ENCODE results near the gene XPO6.

Gene XPO6

DNA sequence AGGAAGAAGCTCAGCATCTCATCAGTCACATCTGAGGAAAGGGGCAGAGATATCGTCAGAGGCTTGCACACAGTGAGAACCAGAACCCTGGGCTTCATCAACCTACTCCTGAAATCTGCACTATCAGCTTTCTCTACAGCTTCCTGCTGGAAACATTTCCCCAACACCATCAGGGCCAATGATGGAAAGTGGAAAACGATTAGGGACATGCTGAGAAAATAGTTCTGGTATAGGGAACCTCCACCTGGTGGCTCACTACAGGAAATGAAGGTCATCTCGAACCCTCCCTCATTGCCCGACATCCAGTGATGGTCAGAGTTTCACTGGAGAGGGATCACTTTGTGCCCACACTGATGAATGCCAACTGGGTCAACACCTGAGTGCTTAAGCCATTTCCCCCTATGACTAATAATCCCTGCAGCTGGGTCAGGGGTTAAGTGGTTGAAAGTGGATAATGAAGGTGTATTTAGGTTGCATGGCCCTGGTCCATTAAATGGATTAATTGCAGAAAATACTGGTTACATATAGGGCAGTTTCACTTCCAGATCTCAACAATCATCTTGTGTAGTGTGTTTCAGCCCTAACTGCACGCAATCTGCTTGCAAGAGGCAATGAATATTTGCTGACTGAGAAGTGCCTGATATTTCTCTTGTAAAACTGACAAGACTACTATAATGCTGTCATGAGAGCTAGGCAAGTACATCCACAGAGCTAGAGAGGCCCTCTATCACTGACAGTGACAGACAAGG lies 105.1 kb downstream of the XPO6 start:
- no peak for DNase-seq

DNA sequence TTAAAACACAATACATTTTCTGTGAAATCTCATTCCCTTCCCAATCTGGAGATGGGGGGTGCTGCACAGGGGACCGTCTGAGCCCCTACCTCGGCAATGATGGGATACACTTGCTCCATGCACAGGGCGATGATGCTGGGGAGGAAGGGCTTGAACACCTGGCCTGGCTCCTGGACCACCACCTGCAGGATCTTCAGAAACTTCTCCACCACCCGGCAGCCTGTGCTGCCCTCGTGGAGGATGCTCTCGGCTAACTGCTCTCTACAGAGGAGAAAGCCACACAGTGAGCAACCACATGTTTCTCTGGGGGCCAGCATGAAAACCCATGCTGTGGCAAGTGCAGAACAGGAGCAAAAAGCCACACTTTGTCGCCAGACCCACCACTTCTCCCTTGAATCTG lies 105.8 kb downstream of the XPO6 start:
- DNase-seq, result no peak

DNA sequence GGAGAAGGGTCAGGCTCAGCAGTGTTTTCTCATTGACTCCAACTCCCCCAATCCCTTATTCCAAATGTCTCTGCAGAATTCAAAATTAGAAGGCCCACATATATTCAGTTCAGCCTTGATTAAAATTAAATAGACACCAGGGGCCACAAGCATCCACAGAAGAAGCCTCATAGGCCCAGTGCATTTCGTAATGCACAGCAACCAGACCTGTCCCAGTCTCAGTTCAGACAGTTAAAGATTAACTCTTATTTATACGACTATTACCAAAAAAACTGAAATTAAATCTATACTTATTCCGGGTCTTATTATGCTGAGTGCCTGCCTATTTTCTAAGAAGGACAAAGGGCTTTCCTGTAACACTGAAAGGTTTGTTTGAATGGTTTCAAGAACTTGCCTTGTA lies 106.5 kb downstream of the XPO6 start:
- no peak for DNase-seq

DNA sequence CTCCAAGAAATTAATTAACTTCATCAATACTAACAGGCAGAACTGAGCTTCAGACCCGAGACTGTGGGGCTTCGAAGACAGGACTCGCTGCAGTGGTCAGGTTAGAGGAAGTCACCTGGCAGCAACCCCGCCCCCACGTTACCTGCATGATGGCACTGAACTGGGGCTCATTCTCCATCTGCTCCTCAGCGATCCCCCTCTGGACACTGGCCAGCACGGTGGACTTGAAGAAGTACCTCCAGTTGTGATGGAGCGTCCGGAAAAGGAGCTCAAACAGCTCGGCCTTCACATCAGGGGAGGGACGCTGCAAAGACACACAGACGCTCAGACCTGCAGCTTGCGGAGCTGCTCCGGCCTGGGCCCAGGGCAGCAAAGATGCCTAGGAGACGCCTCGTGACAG lies 107.4 kb downstream of the XPO6 start:
- no peak for DNase-seq

DNA sequence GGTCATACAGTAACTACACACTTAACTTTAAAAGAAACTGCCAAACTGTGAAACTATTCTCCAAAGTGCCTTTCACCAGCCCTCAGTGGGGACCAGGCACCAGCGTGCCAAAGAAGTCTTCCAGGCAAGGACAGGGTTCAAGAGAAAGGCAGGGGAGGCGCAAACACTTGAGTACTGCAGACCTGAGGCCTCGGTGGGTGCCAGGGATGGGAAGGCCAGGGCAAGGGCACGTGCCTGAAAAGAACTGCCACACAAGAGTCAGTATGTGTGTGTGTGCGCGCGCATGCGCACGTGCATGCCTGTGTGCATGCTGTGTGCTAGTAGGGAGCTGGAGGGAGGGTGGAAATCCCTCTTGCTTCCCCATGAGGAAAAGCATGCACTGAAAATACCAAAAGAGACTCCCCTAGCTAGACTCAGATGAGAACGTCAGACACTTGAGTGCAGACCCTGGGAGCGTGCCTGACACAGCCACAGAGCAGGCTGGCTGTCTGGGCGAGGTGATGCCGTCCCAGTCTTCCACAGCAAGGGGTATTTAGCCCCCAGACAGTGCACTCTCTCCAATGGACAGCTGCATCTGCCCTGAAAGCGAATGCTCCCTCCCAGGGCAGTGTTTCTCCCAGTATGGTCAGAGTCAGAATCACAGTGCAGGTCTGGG lies 108.1 kb downstream of the XPO6 start:
- DNase-seq, result no peak

DNA sequence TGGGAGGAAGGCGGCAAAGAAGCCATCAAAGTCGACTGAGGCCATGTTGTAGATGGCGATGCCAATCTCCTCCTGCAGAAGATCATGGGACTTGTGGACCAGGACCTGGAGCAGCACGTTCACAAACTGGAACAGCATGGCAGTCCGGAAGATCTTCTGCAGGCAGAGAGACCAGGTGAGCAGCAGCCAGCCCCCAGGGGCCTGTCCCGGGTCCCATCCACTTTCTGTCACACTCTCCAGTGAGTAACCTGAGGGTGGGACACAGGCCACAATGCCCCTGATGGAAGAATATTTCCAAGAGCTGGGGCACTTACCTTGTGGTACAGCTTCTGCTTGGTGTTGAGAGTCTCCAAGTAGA lies 110.3 kb downstream of the XPO6 start:
- DNase-seq, result no peak

DNA sequence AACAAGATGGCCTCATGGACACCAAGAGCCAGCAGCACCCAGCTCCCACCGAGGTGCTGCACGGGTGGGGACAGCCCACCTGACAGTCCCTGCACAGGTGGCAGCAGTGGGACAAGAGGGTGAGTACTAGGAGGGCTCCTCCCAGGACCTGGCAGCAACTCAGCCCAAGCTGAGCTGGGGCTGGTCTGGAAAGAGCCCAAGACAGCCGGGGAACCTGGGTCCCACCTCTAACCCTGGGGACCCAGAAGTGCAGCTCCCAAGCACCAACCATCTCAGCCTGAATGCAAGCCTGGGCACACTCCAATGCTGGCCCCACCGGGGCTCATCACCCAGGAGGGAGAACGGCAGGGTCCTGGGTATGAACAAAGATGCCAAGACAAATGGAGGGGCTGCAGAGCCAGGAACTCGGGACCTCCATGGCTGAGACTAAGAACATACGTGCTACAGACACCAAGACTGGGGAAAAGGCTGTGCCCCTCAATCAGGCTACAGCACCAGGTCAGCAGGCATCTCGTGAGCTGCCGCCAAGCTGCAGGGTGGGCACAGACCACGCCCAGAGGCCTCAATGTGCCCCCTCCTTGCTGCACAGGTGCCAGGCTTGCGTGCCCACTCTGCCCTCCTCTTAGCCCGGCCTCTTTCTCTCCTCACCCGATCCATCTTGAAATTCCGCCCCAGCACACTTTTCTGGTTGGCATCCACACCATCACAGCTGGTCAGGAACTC lies 110.8 kb downstream of the XPO6 start:
- DNase-seq, result no peak

DNA sequence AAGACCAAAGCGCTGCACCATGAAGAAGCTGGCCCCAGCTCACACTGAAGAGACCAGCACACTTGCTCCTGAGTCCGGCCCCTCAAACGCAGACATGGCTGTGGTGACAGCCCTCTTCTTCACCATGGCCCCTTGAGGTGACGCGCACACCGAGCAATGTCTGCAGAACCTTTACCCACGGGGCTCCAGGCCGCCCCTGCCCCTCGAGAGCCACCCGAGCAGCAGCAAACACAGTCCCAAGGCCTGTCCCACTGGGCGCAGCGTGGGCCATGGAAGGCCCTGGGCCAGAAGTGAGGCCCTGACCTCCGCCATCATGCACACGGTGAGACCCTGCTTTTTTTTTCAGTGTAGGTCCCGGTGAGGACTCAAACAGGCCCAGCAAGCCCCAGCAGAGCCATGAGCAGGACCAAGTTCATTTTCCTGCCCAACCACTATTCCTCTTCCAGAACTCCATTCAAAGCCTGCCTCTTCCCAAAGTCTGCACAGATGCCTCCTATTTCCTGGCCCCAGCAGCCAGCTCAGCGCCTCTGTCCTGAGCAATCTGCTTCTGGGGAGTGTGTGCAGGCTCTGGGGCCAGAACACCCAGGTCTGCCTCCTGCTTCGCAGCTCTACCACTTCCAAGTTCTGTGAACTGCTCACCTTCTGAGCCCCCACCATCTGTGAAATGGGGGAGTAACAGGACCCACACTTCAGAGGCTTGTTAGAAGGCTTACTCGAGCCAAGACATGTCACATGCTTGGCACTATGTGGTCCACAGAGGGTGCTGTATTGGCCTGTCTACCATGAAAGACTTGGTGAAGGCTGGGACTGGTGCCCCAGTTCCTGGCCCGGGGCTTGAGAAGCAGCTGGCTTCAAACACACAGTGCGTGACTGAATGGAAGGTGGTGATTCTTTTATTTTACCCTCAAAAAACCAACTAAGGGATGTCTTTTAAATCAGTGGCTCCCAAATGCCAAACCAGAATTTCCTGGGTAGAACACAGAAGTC lies 112.5 kb downstream of the XPO6 start:
- DNase-seq, result no peak

DNA sequence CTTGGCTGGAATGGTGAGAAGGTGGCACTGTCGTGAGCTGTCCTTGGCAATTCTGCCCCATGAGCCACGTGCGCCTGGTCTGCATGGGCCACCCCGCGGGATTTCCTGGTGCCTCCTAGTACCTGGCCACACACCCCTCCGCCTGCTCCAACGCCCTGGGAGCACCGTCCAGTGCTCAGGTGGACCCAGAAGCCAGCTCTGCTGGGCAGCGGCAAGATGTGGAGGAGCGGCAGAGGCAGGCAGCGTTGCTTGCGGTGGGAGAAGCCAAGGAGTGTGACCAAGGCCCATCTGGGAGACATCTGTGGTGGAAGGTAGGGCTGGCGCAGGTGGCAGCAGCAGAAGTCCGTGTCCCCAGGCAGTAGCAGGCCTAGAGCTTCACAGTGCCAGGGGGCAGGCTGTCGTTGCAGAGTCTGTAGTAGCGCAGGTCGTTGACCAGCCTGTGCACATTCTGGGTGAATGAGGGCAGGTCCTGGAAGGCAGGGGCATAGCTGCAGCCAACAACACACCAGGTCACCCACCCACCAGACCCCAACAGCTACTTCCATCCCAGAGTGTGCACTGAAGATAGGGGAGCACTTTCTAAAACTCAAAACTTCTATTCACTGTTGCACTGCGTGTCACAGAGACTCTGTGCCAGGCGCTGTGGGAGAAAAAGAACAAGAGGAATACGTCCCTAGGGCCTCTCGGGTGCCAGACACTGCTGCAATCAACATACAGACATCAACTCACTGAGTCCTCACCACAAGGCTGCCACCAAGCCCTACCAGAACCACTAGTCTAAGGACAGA lies 113.4 kb downstream of the XPO6 start:
- no peak for DNase-seq

DNA sequence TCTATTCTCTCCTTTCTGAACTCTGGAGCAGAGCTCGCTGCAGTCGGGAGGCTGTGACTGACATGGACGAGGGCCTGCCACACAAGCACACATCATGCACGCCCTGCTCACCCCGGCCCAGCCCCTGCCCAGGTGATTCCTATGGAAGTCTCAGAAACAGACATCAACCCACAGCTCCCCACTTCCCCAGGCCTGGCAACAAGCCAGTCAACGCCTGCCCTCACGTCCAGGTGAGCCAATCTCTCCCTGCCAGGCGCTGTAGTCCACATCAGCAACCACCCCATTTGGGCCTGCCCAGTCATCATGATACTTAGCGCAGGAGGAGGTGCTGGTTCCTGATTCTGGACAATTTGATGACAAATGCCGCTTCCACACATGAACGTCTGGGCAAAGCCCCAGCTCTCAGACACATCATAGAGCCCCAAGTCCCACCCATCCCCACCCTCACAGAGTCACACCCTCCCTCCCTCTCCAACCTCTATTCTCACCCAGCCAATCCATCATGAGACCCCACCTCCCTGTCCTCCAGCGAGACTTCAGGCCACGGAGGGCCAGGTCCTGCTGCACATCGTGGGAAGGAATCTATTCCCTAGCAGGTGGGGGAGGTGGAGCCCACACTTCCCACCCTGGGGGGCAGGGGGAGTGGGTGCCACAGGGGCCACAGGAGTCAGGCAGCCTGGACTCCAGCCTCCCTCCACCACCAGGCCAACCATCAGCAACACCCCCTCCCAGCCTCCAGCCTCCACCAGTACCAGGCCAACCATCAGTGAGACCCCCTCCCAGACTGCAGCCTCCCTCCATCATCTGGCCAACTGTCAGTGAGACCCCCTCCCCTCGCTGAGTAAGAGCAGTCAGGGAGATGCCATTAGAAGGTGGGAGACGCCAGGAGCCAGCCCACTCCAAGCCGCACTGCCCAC lies 114.5 kb downstream of the XPO6 start:
- DNase-seq, result no peak

DNA sequence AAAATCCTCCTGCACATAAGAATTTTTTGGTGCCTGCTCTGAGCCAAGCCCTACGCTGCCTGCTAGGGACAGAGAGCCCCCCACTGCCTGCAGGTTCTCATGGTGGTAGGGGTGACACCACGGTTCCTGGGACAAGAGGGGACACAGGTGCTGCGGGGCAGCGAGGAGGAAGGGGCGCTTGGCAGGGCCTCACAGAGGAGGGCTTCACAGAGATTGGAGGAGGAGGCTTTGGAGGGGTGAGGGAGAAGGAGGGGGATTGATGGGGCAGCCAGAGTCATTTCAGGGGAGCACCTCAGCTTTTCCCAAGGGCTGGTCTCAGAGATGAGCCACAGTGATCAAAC lies 118.4 kb downstream of the XPO6 start:
- no peak for DNase-seq

DNA sequence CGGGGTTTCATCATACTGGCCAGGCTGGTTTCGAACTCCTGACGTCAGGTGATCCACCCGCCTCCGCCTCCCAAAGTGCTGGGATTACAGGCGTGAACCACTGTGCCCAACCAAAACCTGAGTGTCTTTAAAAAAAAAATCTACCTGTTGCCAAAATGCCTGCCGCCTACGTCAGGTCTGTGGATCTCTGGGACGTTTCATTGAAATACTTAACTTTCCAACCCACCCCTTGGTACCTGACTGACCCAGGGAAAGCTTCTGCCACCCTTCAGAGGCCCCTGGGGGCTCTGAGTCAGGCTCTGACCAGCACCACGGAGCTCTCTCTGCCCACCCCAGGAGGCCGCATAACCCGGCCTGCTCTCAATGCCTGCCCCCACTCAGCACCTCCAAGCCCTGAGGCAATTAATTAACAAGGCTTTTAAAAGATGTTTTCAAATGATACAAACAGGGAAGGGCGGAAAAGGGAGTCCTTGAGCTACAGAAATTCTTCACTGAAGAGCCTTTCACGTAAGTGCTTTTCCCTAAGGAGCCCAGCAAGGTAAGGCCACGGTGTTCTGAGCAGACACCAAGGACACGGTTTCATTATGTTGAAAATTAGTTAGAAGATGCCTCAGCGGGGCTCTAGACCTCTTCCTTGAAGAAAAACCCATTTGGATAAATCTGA lies 118.9 kb downstream of the XPO6 start:
- DNase-seq, result no peak

DNA sequence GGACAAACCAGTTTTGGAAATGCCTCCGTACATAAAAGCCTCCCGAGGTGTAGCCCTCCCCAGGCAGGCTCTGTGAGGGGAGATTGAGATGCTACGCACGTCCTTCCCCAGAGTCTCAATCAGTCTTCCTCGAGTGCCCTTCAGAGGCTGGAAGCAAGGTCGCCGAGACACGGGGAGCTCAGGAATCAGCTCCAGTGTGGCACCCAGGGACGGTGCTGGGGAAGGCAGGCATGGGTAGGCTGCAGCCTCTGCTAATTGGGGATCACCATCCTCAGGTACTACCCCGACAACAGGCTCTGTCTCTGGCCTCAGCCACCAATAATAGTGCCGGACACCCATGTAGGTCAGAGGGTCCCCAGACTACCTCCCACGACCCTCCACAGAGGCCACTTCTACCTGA lies 120.1 kb downstream of the XPO6 start:
- DNase-seq, result no peak

DNA sequence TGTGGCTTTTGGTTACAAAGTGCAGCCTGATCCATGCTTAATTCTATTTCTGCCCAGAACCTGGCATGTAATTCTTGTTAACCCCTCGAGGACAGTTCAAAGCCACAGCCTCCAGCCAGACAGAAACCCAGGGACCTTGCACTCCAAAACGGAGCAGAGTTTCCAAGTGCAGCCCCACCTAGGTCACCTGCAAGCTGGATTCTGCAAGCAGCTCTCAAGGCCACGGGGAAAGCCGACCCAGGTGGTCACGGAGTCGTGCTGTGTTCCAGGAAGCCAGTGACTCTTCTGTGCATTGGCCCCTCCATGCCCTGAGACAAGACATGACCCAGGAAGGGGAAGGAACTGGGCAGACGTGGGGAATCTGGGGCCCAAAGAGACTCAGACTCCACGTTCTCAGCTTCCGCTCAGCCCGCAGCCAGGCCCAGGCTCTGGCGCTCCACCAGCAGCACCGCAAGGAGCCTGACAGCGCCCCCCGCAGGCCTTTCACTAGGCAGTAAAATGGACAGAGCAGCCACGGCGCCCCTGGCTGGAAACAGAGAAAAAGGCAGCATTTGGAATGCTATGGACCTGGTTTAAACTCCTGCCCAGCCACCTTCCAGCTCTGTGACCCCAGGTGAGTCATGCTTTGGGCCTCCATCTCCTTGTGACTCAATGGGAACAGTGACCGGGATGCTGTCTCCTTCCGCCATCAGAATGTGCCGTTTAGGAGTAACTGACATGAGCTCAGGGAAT lies 121.0 kb downstream of the XPO6 start:
- no peak for DNase-seq

DNA sequence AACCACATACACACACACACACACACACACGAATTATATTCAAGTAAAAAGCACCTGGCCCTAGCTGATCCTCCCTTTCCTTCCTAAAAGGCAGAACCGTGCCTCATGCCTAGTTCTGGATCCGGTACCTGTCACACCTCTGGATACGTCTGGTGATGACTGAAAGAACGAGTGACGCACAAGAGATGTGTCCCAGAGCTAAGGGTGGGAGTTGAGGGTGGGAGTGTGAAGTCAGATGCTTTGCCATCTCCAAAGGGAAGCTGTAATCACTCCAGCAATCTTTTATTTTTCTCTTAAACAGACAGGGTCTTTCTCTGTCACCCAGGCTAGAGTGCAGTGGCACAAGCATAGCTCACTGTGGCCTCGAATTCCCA lies 121.8 kb downstream of the XPO6 start:
- no peak for DNase-seq

DNA sequence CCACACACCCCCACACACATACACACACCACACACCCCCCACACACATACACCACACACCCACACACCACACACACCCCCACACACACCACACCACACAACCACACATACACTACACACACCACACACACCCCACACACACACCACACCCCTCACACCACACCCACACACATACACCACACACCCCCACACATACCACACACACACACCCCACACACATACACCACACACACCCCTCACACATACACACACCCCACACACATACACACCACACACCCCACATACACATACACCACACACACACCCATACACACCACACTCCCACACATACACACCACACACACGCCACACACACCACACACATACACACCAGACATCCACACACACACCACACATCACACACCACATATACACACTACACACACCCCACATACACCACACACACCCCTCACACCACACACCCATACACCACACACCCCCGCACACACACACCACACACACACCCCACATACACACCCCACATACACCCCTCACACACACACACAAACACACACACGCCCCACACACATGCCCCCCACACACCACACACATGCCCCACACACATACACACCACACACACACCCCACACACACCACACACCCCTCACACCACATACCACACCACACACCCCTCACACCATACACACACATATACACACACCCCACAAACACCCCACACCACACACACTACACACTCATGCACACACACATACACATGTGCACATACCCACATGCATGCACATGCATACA lies 122.4 kb downstream of the XPO6 start:
- DNase-seq, result no peak

DNA sequence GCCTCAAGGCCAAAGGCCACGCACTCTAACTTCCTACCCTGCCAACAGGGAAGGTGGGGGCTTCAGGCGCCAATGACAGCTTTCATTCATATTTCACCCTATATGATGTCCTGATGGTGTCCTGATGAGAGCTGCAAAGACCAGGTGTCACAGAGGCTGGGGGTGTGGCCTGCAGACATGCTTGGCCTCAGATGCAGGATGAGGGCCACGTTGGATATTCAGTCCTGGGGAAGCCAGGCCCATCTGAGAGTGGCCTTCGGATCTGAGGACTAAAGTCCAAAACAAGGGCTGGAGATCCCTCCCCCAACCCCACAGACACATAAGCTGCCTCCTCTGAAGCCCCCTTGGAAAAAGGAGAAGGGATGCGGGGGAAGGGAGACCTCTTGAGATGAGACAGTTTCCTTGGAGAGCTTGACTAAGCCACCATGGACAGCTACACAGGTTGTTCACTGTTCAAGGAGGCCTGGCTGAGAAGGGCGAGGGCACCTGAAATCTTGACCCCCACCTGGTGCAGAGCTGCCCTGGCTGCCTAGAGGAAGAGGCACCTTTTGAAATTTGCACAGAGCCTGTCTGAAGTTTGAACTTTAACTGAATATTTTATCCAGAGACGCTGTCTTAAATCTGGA lies 124.0 kb downstream of the XPO6 start:
- DNase-seq, result no peak

DNA sequence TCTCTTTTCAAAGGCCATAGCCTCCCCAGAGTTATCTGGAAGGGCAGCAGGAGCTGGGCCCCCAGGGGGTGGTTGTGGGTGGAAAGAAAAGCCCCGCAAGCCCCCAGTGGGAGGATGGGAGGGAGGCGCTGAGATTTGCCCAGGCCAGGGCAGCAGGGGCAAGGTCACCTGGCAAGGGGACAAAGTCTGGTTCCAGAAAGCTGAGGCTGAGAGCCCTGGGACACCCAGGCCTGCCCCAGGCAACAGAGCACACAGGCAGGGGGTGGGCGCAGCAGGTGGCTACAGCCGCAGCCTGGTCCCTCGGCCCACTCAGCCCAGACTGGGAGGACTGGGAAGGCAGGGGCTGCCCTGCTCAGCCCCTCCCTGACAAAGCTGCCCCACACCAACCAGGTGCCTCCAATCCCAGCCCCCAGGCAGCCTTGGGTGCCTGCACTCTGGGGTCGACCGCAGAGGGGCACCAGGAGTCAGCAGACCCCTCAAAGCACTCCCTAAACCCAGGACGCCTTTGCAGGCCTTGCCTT lies 124.6 kb downstream of the XPO6 start:
- DNase-seq, result no peak

All from NCI-H1092 treated with DMSO at 0.1 percent for 48 hours (cell line).